Mesenteric fat pad (tissue), 1 donor: ENCODE data around the gene CENPI. TPM values are rescaled to one million over a fixed set of nuclear protein-coding genes. Genes with fewer than 3 reads are reported as not detected.
"Not testable (repeated sequence)": the region's sequence is repeated elsewhere in the genome, so short reads cannot be mapped to it uniquely, and the experiment has no call there.

Experiments used
- DNase-seq: peaks from one replicate; pipeline ENCODE4 v3.0.0-alpha.2; 2020; ENCODE audit warnings: low spot score
- long read RNA-seq: library from polyadenylated mRNA; unstranded; transcript quantifications from one replicate; pipeline ENCODE4 v2.0.0, GENCODE V29; 2020
- total RNA-seq: library from RNA; stranded (reverse); fragmentation: NEBNext Ultra II Directional; extraction: Animal tissue kit (Norgen Biotek cat#: 25700); gene quantifications from one replicate; pipeline ENCODE4 v1.2.1, GENCODE V29; 2021
- donor health status: DM: yes; HTN: yes; CAD: no.

CENPI gene, protein sequence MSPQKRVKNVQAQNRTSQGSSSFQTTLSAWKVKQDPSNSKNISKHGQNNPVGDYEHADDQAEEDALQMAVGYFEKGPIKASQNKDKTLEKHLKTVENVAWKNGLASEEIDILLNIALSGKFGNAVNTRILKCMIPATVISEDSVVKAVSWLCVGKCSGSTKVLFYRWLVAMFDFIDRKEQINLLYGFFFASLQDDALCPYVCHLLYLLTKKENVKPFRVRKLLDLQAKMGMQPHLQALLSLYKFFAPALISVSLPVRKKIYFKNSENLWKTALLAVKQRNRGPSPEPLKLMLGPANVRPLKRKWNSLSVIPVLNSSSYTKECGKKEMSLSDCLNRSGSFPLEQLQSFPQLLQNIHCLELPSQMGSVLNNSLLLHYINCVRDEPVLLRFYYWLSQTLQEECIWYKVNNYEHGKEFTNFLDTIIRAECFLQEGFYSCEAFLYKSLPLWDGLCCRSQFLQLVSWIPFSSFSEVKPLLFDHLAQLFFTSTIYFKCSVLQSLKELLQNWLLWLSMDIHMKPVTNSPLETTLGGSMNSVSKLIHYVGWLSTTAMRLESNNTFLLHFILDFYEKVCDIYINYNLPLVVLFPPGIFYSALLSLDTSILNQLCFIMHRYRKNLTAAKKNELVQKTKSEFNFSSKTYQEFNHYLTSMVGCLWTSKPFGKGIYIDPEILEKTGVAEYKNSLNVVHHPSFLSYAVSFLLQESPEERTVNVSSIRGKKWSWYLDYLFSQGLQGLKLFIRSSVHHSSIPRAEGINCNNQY
- 1.4 TPM for total RNA-seq
- long read RNA-seq, partial matches to known transcripts = 0 of 1 reads
- long read RNA-seq, other reads (novel, unspliced or antisense) = 1 of 1 reads

DNA sequence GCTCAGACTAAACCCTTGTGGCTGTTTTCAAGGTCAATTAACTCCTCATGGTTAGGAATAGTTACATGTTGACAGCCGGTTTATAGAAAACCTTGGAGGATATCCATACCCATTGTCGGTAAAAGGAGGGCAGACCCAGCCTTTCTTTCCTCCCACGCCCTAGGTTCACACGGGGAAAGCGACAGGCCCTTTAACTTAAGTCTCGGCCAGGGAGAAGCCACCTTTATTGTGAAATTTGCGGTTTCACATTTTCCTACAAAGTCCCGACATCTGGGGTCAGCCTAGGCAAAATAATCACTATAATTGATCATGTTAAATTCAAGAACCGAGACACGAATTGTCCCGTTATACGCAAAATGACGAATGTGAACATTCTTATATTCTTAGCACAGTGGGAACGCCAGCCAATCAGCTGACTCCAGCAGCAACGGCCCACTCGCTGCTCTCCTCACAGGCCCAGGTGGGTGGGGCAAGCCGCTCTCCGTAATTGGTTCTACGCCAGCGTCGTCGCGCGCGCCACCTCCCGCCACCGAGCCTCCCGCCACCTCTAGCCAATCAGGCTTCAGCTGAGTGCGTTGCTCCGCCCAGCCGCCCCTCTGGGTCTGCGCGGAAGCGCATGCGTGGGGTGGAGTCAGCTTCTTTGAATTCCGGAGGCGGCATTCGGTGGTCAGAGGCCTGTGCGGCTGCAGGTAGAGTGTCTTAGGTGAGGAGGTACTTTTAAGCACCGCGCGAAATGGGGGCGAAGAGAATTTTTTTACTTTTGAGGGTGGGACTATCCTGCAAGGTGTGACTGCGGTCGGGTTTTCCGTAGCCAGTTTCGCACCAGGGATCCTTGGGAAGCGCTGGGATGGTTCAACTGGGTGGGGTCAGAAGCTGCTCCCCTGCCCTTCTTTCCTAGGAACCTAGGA is at the start of gene CENPI:
TSS of gene CENPI (plus strand) at position 659 of the 908 bp plus-strand sequence. CDS start 2,867 bp downstream, outside the sequence.
- DNase-seq = peak; percentile 97

DNA sequence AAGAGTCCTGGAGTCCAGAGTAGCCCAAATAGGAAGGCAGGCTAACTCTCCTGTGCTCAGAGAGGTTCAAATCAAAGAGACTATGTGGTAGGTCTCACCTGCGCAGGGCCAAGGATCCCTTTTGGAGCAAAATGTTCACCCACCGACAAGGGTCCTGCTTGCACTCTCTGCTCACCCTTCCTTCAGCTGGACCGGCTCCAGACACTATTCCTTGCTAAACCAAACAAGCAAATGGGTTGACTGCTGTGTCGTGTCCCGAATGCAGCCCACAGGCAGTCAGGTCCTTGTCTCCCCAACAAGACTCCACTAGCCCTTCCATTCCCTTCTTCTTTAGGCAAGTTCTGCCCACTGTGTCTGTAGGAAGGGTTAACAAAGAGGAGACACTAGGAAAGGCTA is 46.9 kb upstream of the CENPI start:
- DNase-seq = no peak

DNA sequence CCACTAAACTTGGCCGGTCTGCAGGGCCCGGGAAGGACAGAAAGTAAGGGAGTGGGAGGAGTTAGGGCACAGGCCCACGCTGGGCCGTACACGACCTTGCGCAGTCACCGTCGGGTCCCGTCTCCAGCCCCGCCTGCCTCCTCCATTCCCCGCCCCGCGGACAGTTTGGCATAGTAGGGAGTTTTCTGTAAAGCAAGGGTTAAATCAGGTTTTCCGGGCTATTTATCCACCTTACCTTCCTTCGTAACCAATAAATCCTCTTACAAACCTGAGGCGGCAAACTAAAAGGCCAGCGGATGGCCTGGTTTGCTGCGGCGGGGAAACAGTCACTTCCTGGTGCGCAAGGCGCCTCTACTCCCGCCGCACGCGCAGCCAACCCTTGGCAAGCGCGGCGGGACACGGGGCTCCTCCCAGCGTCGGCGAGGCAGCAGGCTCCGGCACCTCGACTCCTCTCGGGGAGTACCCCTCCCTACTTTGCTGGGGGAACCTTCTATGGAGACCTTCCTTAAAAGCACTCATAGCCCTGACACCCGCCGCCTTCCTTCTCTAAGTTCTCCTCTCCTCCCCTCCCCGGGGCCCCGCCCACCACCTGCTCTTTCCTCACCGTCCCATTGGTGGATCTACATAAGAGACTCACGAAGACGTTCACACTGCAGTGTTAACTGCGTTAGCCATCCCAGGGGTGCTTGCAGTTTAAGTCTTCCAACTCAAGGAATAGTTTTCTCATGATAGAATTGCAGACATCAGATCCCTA is 46.3 kb upstream of the CENPI start, which contains the start of gene TRMT2B:
TSS of gene TRMT2B (minus strand) at position 563 of the 754 bp plus-strand sequence. CDS start 9,822 bp downstream, outside the sequence.
- DNase-seq = no peak

DNA sequence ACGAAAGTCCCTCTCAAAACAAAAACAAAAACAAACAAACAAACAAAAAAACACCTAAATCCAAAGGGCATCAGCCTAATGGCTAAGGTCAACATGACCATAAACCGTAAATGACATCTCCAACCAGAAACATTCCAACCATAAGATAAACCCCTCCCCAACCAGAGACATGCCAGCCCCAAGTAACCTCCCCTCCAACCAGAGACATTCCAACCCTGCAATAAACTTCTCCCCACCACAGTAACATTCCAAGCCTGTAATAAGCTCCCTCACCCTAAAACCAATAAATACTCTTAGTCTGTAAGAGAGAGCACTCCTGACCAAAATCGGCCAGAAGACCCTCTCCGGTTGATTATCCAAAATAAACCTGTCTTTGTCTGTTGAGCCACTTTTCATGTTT is 41.5 kb upstream of the CENPI start:
- DNase-seq = not testable (repeated sequence)

GRCh38 chrX:101057093-101057714 is 40.8 kb upstream of the CENPI start:
- DNase-seq = no peak

DNA sequence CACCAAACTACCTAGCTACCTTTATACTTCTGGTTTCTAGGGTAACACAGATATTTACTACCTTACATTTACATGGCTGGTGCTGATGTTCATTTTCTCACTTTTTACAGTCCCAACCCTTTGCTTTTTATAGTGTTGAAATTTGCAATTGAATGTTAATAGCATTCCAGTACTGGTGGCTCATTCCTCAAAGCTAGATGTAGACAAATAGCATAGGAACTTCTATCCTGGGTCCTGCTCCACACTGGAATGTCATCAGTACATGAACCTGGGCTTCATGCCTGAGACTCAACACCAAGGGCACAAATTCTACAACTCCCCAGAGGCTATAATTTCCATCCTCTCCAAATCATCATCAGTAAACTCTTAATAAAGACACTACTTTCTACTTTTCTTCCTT is 35.8 kb upstream of the CENPI start:
- DNase-seq = no peak

- no peak for DNase-seq
These were observed 26.4 kb upstream of the CENPI start for GRCh38 chrX:101071582-101071981.

- DNase-seq = no peak
These were observed 19.0 kb upstream of the CENPI start, which contains the start of gene TMEM35A for GRCh38 chrX:101078716-101079598. Gene TMEM35A (plus strand): TSS chrX:101078879. CDS start chrX:101079003, 124 bp downstream.

GRCh38 chrX:101079736-101080270 is 18.2 kb upstream of the CENPI start:
- DNase-seq = no peak

- DNase-seq = no peak
These were observed 17.5 kb upstream of the CENPI start for GRCh38 chrX:101080326-101081124.

GRCh38 chrX:101081231-101081630 is 16.8 kb upstream of the CENPI start:
- no peak for DNase-seq

GRCh38 chrX:101091817-101092216 is 6.2 kb upstream of the CENPI start:
- no peak for DNase-seq

DNA sequence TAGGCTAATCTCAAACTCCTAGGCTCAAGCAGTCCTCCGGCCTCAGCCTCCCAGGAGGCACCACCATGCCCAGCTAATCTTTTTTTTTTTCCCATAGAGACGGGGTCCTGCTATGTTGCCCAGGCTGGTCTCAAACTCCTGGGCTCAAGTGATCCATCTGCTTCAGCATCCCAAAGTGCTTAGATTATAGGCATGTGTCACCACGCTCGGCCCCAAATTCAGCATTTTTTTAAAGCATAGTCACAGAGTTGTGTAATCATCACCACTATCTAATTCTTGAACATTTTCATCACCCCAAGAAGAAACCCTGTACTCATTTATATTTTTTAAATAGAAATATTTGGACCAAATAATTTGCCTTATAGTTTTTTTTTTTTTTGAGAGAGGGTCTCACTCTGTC is 10.3 kb downstream of the CENPI start:
- DNase-seq = no peak

GRCh38 chrX:101117701-101118100 is 19.7 kb downstream of the CENPI start:
- DNase-seq = no peak

DNA sequence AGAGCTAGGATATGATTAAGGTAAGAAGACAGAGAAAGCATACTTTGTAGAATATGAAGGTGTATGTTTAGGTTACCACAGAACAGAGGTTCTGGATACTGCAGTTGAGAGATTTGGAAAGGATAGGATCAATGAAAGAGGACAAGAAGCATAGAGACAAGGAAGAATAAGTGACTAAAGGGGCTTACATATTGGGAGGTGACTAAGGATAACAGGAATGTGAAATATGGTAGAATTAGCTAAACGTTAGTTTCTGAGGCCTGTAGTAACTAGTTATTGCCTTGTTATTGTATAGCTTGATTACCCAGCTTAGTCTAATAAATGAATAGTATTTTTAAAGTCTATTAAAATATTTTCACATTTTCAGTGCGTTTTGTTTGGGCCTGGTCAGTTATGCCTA is 38.2 kb downstream of the CENPI start:
- DNase-seq = no peak
